ENCODE measurements around the gene MPRIP.
A peak's percentile ranks its signal among the peaks of the same experiment; 100 is the strongest.

Gene MPRIP

DNA sequence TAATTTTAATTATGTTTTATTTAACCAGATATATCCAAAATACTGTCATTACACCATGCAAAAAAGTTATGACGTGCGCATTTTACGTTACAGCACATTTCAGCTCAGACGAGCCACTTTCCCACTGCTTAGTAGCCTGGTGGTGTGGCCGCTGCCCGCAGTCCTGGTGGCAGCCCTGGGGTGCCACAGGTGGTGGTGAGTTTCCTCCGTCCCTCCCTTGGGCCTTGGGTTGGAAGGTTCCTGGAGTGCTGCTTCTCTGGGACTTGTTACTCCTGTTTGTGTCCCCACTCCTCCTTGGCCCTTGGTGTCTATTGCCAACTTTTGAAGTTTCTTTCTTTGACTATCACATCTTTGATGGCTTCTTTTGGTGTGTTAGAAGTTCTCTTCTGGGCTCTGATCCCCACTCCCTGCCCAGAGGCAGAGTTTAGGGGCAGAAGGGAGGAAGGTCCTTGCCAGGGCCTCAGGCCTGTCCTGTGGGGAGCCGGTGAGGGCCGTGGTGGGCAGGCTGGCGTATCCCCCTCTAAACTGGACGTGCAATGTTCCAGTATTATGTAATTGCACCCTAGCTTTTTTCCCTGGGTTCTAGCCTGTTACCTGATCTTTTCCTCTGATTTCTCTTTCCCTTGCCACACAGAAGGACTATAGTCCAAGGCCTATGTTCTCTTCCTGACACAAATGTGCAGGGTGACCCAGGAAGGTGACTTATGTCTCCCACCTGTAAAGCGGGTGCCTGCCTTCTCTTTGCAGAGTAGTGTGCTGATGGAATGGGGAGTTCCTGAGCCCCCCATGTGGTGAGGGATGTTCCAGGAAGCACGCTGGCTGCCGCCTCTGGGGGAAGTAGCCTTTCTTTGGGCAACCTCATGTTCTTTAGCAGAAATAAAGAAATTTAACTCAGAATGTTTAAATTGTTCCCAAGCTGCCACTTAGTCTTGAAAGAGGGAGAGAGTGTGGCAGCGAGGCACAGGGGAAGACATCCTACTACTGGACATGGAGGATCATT lies 8.4 kb downstream of the MPRIP start:
- DNase-seq: no peak
- ATAC-seq: no peak

DNA sequence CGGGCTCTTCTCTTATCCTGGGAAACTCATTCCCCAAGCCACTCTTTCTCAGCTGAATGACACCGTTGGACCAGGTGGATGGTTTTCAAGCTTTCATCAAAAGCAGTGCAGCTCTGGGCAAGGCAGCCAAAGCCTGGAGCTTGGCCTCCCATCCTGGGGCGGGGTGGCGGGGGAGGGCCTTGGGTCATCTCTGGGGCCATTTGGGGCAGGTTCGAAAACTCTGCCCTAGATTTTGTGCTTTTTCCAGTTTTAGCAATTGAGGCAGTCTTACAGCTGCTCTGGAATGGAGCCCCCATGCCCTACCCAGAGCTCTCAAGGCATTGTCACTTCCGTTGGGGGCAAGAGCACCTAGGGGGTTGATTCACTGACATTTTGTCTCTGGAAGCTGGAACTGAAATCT lies 9.1 kb downstream of the MPRIP start:
- no peak for ATAC-seq
- DNase-seq: no peak

DNA sequence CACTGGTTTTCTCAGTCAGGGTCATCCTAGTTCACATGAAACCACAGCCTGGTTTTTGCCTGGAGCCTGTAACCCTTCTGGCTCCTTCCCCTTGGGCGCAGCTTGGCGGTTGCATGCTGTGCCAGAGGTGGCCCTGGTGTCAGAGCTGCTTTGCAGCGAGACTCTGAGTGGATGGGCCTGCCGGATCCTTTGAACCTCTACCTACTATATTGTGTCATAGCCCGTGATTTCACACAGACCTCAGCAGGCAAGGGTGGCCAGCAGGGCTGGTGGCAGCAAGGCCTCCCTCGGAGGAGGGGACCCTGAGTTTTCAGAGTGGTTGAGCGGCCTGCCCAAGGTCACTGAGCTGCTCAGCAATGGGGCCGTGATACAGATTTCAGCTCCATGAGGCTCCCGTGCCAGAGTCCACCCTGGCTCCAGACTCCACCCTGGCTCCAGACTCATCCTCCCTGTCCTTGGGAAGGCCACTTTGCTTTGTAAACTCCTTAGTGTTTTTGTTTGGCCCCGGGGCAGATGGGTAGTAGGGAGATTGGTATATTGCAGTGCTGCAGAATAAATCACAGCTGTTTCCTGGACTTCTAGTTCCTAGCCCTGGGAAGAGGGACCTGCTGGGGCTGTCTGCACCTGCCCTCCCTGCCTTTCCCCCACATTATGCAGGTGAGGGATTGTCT lies 9.7 kb downstream of the MPRIP start:
- DNase-seq: no peak
- peak; percentile 53 for ATAC-seq

DNA sequence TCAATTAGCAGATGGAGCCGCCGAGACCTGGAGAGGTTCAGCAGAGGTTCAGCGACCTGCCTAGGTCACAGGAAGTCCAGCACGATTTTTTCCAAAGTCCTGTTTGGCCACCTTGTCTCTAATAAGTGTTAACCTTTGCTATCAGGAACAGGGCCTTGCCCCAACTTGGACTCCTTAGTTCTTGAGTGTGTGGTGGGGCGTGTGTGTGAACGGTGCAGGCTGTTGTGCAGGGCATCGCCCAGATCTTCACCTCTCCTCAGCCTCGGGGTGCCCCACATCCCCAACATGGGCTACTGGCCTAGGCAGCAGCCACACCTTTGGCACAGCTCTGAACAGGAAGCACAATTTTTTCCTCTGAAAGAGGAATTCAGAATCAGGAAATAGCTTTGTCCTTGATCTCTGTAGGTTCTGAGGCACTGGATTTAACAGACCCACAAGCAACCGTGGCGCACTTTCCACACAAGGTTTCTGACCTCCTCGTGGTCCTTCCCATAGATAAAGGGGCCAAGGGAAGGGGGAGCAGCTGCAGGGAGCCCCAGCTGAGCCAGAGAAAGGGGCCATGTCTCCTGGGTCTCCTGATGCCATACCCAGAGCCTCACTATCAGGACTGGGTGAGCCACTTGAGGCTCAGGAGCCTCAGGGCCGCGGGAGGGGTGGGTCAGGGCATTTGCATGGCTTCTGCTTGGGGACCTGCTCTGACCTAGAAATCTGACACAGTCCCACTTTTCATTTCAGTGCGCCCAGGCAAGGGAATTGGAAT lies 10.4 kb downstream of the MPRIP start:
- no peak for DNase-seq
- ATAC-seq: no peak

DNA sequence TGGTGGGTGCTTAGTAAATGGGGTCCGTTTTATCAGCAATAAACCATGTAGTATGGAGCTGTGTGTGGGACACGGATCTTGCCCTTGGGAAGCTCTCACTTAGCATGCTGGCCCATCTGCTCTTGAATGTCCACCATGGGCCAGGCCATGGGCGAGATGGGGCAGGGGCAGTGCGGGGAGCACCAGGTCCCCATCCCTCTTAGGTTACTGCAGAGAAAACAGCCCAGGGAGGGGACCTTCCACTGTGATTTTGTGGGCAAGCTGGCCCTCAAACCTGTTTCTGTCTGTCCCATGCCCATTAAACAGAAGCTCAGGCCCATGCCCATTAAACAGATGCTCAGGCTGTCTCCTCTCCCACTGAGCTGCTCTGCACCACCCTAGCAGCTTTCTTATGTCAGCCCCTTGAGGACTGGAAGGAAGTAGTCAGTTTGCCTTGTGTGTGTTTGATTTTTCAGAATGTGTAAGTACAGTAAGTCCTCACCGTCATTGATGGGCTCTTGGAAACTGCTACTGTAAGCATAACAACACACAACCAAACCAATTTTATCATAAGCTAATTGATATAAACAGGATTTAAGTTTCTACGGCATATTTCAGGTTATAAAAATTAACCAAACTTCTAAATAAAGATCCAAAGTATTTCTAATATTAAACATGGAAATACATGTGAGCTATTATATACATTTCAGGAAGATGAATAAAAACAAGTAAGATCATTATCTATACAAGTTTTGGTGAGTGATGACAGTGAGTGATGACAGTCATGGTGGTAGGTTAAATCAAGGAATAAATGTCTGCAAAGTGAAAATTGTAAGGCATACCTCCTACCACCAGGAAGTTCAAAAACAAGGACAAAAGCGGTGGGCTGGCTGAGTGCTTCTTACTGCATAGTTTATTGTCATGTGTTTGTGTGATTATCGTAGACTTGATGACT lies 11.5 kb downstream of the MPRIP start:
- DNase-seq (no peak), ATAC-seq (no peak)

DNA sequence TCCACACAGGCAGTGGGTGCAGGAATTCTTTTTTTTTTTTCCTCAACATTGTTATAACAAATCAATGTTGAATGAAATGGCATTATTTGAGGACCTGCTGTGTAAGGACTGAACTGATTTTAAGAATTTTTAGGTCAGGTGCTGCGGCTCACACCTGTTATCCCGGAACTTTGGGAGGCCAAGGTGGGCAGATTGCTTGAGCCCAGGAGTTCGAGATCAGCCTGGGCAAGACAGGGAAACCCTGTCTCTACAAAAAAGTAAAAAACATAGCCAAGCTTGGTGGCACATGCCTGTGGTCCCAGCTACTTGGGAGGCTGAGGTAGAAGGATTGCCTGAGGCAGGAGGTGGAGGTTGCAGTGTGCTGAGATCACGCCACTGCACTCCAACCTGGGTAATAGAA lies 12.4 kb downstream of the MPRIP start:
- ATAC-seq (no peak), DNase-seq (no peak)

DNA sequence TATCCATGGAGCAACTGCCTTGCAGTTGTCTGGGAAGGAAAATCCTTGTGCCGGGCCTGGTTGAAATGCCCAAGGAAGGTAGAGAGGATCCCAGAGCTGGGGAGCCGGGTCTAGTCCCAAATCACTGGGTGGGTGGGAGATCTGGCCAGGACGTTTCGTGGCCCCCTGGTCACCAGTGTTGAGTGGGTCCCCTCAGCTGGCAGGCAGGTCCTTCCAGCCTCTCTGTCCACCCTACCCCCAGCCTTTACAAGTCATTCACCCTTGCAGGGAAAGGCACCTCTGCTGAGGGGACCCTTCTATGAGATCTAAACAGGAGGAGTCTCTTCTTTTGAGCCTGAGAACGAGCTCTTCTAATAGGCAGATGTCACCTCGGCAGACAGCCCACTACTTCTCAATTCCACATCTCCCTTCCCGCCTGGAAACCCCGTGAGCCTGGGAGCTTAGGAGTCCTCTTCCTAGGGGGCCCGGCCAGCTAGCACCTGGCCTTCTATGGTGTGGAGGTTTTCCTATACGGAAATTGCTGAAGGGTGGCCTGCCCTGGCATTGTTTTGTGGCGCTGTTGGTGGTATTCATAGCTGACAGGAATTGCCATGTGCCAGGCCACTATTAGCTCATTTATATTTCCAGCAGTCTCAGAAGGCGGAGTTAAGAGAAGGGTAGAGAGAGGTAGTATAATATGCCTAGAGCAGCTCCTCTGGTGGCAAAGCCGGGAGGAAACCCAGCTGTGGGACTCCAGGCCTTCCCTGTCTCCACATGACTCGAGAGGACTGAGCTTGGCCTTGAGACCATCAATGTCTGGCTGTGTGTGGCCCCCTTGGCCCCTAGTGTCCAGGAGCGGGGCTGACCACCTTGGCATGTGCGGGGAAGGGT lies 13.3 kb downstream of the MPRIP start:
- ATAC-seq (no peak), DNase-seq (no peak)

DNA sequence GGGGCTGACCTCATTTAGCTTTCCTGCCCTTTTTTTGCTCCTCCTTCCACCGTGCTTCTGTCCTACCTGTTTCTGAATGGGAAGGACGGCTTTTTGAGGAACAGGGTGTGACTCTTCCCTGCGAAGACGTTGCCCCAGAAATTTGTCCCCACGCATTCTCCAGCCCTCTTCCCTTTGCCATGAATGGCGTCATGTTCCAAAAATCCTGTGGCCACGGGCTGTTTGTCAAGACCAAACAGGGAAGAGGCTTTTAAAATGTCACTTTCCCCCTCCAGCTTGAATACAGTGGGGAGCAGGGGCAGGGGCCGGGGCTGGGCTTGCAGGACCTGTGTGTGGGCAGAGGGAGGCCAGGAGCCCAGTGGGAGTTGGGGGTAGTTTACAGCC lies 13.9 kb downstream of the MPRIP start:
- no peak for DNase-seq
- no peak for ATAC-seq

DNA sequence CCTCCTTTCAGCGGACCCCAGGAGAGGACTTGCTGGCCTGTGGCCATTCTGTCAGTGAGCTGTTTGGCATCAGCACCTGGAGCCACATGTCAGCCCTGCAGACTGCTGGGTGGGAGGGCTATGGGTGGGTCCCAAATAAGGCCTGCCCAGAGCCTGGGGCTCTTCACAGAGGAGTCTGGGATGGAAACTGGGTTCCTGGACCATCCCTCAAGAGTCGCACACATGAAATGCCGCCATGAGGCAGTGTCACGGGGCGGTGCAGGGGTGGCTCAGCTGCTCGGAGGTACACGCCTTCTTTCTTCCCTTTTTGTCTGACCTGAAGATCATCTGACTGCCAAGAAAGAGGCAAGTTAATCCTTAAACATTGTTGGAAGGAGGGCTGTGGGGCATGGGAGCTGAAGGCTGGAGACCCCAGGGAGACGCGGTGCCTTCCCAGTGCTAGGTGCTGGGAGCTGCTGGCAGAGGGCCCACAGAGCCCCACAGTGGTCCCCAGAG lies 14.8 kb downstream of the MPRIP start:
- DNase-seq (no peak), ATAC-seq (no peak)

DNA sequence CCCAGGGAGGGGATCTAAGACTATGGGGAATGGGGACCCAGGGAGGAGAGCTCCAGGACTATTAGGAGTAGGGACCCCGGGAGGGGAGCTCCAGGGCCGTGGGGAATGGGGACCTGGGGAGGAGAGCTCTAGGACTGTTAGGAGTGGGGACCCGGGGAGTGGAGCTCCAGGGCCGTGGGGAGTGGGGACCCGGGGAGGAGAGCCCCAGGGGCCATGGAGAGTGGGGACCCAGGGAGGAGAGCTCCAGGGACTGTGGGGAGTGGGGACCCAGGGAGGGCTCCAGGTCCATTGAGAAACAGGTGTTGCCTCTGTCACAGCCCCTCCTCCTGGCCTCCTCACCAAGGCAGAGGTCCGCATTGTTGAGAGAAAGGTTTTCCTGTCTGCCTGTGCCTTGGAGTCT lies 16.0 kb downstream of the MPRIP start:
- DNase-seq: no peak
- no peak for ATAC-seq

DNA sequence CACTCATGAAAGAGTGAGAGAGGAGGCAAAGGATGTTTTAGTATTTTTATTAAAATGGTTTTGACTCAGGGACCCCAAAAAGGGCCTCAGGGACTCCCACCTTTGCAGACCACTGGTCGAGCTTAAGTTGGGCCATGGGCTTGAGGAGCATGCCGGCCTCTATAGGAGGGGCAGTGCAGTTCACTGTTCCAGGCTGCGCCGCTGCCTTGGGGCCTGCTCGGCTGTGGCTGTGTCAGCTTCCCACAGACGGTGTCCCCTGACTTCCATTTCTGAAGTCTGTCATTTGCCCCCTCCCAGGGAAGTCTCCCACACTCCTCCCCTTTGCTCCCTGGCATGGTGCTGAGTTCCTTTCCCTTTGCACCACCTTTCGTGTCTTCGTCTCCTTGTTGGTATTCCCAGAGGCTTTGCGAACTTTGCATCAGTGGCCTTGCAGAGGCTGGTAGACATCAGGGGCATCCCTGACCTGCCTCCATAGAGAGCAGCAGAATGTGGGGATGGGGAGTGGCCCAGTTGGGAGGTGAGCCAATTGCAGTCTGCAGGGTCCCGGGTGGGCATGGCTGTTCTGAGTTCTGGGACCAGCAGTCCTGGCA lies 17.1 kb downstream of the MPRIP start:
- ATAC-seq (no peak), DNase-seq (no peak)

DNA sequence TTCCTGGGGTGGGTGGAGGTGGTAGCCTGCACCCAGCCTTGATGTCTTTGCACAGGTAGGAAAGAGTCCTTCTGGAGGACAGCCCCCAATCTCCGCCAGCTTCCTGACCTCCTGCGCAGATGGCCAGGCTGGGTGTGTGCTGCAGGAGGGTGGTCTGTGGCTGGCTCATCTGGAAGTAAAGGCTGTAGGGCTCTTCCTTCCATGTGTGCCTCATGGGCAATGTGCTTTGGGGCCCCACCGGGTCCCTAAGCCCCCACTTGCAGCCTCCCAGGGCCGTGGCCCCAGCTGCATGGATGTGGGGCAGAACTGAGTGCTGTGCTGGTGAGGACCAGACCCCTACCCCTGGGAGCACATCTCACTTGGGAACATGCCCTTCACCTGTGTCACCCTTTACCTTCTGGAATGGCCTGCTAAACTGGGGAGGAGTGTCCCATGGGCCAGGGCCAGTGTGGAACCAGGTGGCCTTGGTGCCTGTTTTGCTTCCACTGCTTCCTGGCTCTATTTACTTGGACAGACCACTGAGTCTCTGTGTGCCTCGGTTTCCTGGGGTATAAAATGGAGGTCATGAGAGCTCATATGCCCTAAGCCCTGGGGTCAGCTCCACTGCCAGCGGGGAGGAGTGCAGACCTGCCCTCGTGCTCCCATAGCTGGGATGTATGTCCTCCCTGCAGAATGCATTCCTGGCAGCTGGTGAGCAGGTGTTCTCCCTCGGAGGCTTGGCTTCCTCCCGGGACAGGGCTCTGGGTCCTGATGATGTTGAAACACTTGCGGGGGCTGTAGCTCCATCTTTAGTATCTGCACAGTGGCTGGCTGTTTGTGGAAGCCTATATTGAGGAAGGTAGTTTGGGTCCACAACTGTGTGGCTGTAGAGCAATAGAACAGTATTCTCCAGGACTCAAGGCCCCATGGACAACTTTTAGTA lies 18.0 kb downstream of the MPRIP start:
- ATAC-seq: no peak
- no peak for DNase-seq

DNA sequence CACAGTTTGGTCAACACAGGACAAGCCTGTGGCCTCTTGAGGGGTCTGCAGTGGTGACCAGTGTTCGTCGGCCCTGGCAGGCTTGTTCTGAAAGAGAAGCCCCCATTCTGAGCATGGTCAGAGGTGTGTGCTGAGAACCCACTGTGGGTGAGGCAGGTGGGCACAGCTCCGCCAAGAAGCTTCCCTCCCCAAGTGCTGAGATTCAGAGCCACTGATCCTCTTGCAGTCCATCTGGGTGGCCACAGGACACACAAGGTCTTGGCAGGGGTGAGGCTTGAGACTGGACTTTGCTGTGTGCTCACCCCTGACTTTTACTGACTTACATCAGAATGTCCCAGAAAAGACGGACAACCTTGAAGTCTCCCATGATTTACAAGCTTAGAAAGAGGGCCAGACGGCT lies 18.7 kb downstream of the MPRIP start:
- no peak for DNase-seq
- no peak for ATAC-seq

DNA sequence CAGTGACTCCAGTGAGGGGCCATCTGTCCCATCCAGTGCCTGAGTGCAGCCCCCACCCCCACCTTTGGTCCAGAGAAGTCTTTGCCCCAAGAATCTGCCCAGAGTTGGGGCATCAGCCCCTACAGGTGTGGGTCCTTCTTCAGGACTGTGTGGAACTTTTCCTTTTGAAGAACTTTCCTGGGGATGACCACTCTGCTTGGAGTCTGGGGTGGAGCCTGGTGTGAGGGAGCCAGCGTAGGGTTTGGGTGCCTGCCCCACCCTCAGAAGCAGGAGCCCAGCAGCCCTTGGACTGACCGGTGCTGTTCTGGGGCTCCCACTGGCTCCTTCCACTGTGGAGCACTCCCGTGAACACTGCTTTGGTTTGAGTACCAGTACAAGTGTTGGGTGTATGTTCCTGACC lies 19.3 kb downstream of the MPRIP start:
- DNase-seq (no peak), ATAC-seq (no peak)

DNA sequence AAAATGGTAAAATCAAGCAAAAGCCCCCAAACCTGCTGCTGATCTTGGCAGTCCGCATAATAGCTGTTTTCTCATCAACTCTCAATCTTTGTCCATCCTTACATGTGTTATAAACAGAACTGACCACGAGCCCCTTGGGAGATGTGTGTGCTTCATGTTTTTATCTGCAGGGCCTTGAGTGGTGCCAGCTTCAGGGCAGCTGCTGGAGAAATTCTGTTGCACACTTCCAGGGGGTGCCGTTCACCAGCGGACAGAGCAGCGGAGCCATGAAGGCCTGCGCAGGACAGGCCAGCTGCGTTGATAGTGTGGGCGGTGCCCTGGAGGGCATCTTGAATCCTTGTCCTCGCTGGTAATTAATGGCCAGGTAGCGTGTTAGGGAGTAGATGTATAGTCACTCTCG lies 20.1 kb downstream of the MPRIP start:
- no peak for DNase-seq

DNA sequence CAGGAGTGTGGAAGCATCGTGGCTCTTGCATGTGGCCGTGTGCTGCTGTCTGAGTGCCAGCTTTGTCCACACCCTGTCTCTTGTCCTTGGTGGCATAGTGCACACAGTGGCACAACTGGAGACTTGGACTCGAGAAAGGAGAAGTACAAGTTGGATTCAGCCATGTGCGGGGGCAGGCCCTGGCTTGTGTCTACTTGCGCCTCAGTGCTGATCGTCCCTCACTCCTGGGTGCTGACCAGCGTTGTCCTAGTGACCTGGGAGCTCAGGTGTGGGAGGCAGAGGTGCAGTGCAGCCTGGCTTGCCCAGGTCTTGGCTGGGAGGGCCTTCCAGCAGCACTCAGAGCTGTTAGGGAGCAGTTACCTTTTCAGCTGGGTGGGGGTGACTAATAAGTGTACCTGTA lies 20.6 kb downstream of the MPRIP start:
- ATAC-seq (no peak), DNase-seq (no peak)

More for the DNA sequence above, 20.1 kb downstream of the MPRIP start:
- ATAC-seq: no peak

DNA sequence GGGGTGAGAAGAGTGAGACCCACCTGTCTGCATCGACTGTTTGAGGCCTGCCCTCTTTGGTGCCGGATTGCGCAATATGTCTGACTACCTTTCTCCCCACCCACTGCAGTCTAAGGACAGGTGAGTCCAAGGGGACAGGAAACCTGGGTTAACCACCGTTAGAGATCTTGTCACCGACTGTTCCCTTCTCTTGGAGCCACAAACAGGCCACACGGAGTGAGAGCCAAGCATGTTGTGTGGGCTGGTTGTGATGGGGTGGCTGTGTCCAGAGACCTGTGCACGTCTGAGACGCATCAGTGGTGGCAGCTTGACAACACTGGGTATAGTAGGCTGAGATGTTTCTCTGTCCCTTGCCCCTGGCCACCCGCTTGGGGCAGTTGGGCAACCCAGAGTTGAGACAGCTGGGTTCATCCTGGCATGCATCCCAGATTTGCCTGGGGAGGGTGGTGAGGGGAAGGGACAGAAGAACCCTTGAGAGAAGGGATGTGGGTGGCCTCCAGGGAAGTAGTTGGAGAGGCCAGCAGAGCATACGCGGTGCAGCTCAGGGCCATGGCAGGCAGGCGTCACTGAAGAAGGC lies 21.4 kb downstream of the MPRIP start:
- no peak for DNase-seq

DNA sequence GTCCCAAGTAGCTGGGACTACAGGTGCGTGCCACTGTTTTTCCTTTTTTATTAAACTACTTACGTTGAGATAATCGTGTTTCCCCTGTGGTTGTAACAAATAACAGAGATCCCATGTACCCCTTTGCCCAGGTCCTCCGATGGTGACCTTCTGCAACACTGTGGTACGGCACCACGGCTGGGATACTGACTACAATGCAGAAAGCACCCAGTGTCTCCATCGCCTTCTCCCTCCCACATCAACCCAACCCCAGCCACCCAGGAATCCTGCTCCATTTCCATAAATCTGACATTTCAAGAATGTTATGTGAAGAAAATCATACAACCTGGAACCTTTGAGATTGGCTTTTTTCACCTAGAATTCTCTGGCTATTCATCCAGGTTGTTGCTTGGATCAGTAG lies 22.1 kb downstream of the MPRIP start:
- no peak for ATAC-seq
- DNase-seq: no peak

More for the DNA sequence above, 21.4 kb downstream of the MPRIP start:
- no peak for ATAC-seq

DNA sequence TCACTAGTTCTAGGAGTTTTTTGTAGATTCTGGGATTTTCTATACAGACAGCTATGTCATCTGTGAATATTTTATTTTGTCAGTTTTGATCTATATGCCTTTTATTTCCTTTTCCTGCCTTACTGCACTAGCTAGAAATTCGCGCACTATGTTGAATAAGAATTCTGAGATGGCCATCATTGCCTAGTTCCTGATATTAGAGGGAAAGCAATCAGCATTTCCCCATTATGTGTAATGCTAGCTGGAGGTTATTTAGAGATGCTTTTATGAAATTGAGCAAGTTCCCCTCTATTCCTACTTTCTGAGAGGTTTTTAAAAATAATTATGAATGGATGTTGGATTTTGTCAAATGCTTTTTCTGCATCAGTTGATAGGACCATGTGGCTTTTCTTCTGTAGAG lies 23.8 kb downstream of the MPRIP start:
- DNase-seq (no peak), ATAC-seq (no peak)
